ENCODE data around the gene FTSJ3.

Gene FTSJ3

GRCh38 chr17:63841350-63842172, 14.1 kb upstream of the FTSJ3 start:
- Histone ChIP-seq H3K4me2 (ENCODE audit: low read depth, low read length, poor library complexity, severe bottlenecking) (peak overlapping the region; percentile 88), H3K79me2 (ENCODE audit: insufficient read depth, low read length) (peaks cover 55% of the 10 kb centered on the region), H2AFZ (ENCODE audit: low read depth, low read length, severe bottlenecking) (no peak overlapping the region), H3K9ac (ENCODE audit: low read length) (peak overlapping the region; percentile 91), H3K9me3 (ENCODE audit: insufficient read depth, low read length) (no peaks in the 10 kb centered on the region), H3K27me3 (ENCODE audit: low read length) (no peaks in the 10 kb centered on the region), H3K4me3 (ENCODE audit: insufficient read depth, low read length, poor library complexity, severe bottlenecking) (peak overlapping the region; percentile 83), H3K27ac (ENCODE audit: low read depth, low read length) (peak overlapping the region; percentile 79), H3F3A (ENCODE audit: insufficient read depth) (peaks cover 17% of the 10 kb centered on the region), H4K20me1 (ENCODE audit: low read depth, low read length) (no peaks in the 10 kb centered on the region; the same call in 1 of the 2 replicates), H3K36me3 (ENCODE audit: low read length) (no peaks in the 10 kb centered on the region), H3K9me2 (replicated peaks; ENCODE audit: insufficient read depth, low read length) (no peaks in the 10 kb centered on the region)
- TF ChIP-seq EZH2phosphoT487 (conservative IDR thresholded peaks at IDR 0.05; ENCODE audit: low read length) (no peak), CTCF (IDR thresholded peaks at IDR 0.05; ENCODE audit: insufficient read depth, low read length, poor library complexity, severe bottlenecking) (no peak)

GRCh38 chr17:63840591-63841349, 13.3 kb upstream of the FTSJ3 start:
- peak overlapping the region; percentile 88 for H3K4me2 ChIP-seq (ENCODE audit: low read depth, low read length, poor library complexity, severe bottlenecking)
- peaks cover 57% of the 10 kb centered on the region for H3K79me2 ChIP-seq (ENCODE audit: insufficient read depth, low read length)
- H3F3A ChIP-seq (ENCODE audit: insufficient read depth) = peaks cover 17% of the 10 kb centered on the region
- peak overlapping the region; percentile 91 for H3K9ac ChIP-seq (ENCODE audit: low read length)
- no peaks in the 10 kb centered on the region; the same call in 1 of the 2 replicates for H4K20me1 ChIP-seq (ENCODE audit: low read depth, low read length)
- TF ChIP-seq CTCF (IDR thresholded peaks at IDR 0.05; ENCODE audit: insufficient read depth, low read length, poor library complexity, severe bottlenecking) = no peak
- no peak for TF ChIP-seq EZH2phosphoT487 (conservative IDR thresholded peaks at IDR 0.05; ENCODE audit: low read length)
- H3K27me3 ChIP-seq (ENCODE audit: low read length) = no peaks in the 10 kb centered on the region
- H3K4me3 ChIP-seq (ENCODE audit: insufficient read depth, low read length, poor library complexity, severe bottlenecking) = peak overlapping the region; percentile 83
- H3K36me3 ChIP-seq (ENCODE audit: low read length) = no peaks in the 10 kb centered on the region
- peak overlapping the region; percentile 79 for H3K27ac ChIP-seq (ENCODE audit: low read depth, low read length)
- H3K9me3 ChIP-seq (ENCODE audit: insufficient read depth, low read length) = no peaks in the 10 kb centered on the region
- no peak overlapping the region for H2AFZ ChIP-seq (ENCODE audit: low read depth, low read length, severe bottlenecking)
- no peaks in the 10 kb centered on the region for H3K9me2 ChIP-seq (replicated peaks; ENCODE audit: insufficient read depth, low read length)

- Histone ChIP-seq H3F3A (ENCODE audit: insufficient read depth) (peaks cover 11% of the 10 kb centered on the region), H3K9me2 (replicated peaks; ENCODE audit: insufficient read depth, low read length) (no peaks in the 10 kb centered on the region), H3K27me3 (ENCODE audit: low read length) (no peaks in the 10 kb centered on the region), H3K9ac (ENCODE audit: low read length) (peak overlapping the region; percentile 12; the same call in 1 of the 2 replicates), H3K36me3 (ENCODE audit: low read length) (no peaks in the 10 kb centered on the region), H4K20me1 (ENCODE audit: low read depth, low read length) (no peaks in the 10 kb centered on the region; the same call in 1 of the 2 replicates), H3K4me2 (ENCODE audit: low read depth, low read length, poor library complexity, severe bottlenecking) (peak overlapping the region; percentile 44), H2AFZ (ENCODE audit: low read depth, low read length, severe bottlenecking) (no peak overlapping the region), H3K9me3 (ENCODE audit: insufficient read depth, low read length) (no peaks in the 10 kb centered on the region), H3K4me3 (ENCODE audit: insufficient read depth, low read length, poor library complexity, severe bottlenecking) (no peak overlapping the region), H3K79me2 (ENCODE audit: insufficient read depth, low read length) (peaks cover 57% of the 10 kb centered on the region), H3K27ac (ENCODE audit: low read depth, low read length) (no peak overlapping the region)
- no peak for TF ChIP-seq EZH2phosphoT487 (conservative IDR thresholded peaks at IDR 0.05; ENCODE audit: low read length)
- no peak for TF ChIP-seq CTCF (IDR thresholded peaks at IDR 0.05; ENCODE audit: insufficient read depth, low read length, poor library complexity, severe bottlenecking)
Observed at GRCh38 chr17:63838631-63839171, 11.2 kb upstream of the FTSJ3 start.
